Measurements from ENCODE around the gene IRAK2. TPM values are rescaled to one million over a fixed set of nuclear protein-coding genes. Genes with fewer than 3 reads are reported as not detected.
A peak's percentile ranks its signal among the peaks of the same experiment; 100 is the strongest.

IRAK2 gene
- total RNA-seq, 1 donor from 2014 or later = 4.5 TPM

GRCh38 chr3:10223676-10224639, 59.2 kb downstream of the IRAK2 start:
- ATAC-seq (peak; percentile 7), DNase-seq (ENCODE audit: low spot score) (no peak)

DNA sequence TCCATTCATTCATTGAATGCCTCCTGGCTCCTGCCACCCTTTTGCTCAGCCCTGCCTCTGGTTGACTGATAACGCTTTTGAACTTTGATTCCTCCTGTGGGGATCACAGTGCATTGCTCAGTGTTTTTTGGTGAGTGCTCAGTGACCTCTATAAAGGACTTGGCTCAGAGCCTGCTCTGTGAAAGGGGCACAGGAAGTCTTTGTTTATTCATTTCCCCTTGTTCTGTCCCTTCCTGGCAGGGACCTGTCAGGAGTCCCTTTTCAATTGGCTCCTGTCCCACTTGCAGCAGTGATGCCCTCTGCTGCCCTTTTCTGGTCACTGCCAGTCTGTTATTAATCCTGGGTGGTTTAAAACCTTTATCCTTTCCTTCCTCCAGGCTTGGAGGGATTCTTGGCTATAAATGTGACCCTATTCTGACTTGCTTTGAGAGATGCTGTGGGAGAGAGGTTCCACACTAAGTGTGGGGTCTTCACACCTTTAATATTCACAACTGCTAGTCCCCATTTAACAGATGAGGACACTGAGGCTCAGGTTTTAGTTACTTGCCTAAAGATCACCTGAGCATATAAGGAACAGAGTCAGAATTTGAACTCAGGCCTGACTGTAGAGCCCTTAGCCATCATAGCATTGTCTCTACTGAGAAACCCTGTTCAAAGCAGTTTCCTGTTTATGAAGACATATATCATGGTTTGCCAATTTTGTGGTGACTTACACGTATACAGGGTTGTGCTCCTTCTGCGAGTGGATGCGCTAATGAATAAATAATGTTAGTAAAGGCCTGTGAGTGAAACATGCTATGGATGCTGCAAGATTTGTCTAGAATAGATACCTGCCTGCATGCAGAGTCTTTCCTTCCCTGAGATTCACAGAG, 60.3 kb downstream of the IRAK2 start:
- DNase-seq (ENCODE audit: low spot score) (peak; percentile 93), ATAC-seq (peak; percentile 96)

GRCh38 chr3:10226293-10226692, 61.6 kb downstream of the IRAK2 start:
- DNase-seq (ENCODE audit: low spot score) = no peak
- ATAC-seq = no peak

GRCh38 chr3:10228248-10228950, 63.7 kb downstream of the IRAK2 start:
- ATAC-seq = no peak
- no peak for DNase-seq (ENCODE audit: low spot score)

GRCh38 chr3:10229576-10229975, 64.9 kb downstream of the IRAK2 start:
- DNase-seq (ENCODE audit: low spot score) (no peak), ATAC-seq (no peak)

GRCh38 chr3:10232137-10232536, 67.4 kb downstream of the IRAK2 start:
- no peak for DNase-seq (ENCODE audit: low spot score)
- ATAC-seq = peak; percentile 37

DNA sequence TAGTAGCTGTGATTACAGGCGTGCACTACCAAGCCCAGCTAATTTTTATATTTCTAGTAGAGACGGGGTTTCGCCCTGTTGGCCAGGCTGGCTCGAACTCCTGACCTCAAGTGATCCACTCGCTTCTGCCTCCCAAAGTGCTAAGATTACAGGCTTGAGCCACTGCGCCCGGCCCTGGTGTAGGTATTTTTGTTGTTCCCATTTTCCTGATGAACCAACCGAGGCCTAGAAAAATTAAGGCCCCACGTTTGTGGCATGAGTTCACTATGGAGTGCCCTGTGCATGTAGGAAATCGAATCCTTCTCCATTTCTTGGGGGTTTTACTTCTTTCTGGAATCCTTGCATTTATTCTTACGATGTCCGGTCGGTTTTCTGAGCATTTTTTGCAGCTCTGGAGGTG, 69.3 kb downstream of the IRAK2 start:
- ATAC-seq (no peak), DNase-seq (ENCODE audit: low spot score) (no peak)

- no peak for DNase-seq (ENCODE audit: low spot score)
These were observed 70.0 kb downstream of the IRAK2 start for GRCh38 chr3:10234526-10235230.

DNA sequence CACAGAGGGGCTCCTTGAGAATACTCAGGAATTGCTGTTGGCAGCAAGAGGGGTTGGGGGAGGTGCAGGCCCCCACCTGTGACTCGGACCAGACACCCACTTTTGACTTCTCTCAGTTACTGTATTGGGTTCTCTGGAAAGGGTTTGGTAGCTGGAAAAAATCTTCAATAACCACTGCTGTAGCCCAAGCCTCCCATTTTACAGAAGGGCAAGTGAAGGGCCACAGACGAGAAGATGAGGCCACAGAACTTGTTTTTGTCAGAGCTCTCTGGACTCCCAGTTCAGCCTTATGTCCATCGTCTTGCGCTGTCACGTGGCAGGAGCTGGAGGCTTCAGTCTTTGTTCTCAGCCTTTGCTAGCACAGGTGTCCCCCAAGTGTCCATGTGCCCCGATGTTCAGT, 70.8 kb downstream of the IRAK2 start:
- no peak for ATAC-seq
- DNase-seq (ENCODE audit: low spot score) = no peak

More at GRCh38 chr3:10234526-10235230, 70.0 kb downstream of the IRAK2 start:
- no peak for ATAC-seq

DNA sequence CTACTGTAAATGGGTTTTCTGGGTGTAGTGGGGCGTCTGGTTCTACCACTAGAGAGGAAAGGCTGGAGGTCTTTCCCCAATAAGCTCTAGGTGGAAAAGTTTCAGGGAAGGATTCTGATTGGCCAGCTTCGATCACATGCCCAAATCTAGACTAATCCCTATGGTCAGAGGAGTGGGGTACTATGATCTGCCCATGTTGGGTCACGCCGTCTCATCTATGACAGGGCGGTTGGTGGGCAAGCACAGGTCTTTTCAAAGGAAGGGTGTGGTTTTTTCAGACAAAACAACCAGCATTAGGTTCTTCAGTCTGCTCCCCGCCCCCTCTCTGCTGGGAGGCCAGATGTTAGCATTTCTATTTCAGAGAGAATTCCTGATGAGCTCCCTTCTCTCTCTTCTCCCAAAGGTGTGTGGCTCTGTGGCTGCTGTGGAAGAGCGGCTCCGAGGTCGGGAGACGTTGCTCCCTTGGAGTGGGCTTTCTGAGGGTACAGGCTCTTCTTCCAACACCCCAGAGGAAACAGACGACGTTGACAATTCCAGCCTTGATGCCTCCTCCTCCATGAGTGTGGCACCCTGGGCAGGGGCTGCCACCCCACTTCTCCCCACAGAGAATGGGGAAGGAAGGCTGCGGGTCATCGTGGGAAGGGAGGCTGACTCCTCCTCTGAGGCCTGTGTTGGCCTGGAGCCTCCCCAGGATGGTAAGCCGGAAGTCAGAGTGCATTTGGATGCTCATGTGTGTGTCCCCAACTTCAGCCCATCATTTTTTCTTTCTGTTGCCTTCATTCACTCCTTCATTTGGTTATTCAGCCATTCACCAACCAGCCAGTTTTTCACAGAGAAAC, 73.8 kb downstream of the IRAK2 start:
- no peak for ATAC-seq
- DNase-seq (ENCODE audit: low spot score) = no peak

DNA sequence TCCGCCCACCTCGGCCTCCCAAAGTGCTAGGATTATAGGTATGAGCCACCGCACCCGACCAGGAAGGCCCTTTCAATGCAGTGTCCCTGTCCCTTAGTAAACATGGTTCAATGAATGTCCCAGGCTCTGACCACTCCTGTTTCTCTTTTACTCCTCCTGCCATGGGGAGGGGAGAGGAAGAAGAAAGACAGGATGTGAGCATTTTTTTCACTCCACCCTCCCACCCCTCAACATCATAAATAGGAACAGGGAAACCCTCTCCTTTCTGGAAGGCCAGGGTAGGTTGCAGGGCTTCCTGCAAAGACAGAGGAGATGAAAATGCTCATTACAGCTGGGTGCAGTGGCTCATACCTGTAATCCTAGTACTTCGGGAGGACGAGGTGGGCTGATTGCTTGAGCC, 76.1 kb downstream of the IRAK2 start:
- ATAC-seq = peak; percentile 17
- no peak for DNase-seq (ENCODE audit: low spot score)

GRCh38 chr3:10242182-10243065, 77.7 kb downstream of the IRAK2 start:
- ATAC-seq = peak; percentile 39
- no peak for DNase-seq (ENCODE audit: low spot score)

GRCh38 chr3:10244009-10244408, 79.3 kb downstream of the IRAK2 start:
- no peak for DNase-seq (ENCODE audit: low spot score)

GRCh38 chr3:10245081-10245712, 80.5 kb downstream of the IRAK2 start:
- ATAC-seq (no peak), DNase-seq (ENCODE audit: low spot score) (no peak)

More at GRCh38 chr3:10244009-10244408, 79.3 kb downstream of the IRAK2 start:
- ATAC-seq = no peak

GRCh38 chr3:10247679-10248183, 83.0 kb downstream of the IRAK2 start:
- DNase-seq (ENCODE audit: low spot score) (no peak), ATAC-seq (no peak)

- peak; percentile 97 for DNase-seq (ENCODE audit: low spot score)
- peak; percentile 97 for ATAC-seq
These were observed 83.7 kb downstream of the IRAK2 start, which contains the start of gene TATDN2 for GRCh38 chr3:10248184-10248983. Gene TATDN2, plus strand, starts transcription at chr3:10248459. Its CDS starts 742 bp downstream, at chr3:10249201.

All from left lobe of liver (tissue), 2 donors.